Right lobe of liver (tissue), 6 donors: Measurements from ENCODE around the gene D2HGDH. TPM values are rescaled to one million over a fixed set of nuclear protein-coding genes. Genes with fewer than 3 reads are reported as not detected.
A peak's percentile ranks its signal among the peaks of the same experiment; 100 is the strongest.

ENCODE experiments used
- ATAC-seq, 4 donors: fragments of 200-7000 bp; cut with Tn5 transposase; one replicate each; pipeline ENCODE4 v1.9.1; 2020; ENCODE audit warnings: mild to moderate bottlenecking in 4 of 4, moderate library complexity in 4 of 4
- DNase-seq, 3 donors: peaks; one replicate each; pipeline ENCODE4 v3.0.0-alpha.2; 2020
- H3K27ac ChIP-seq, 3 donors: fragments of 200-600 bp; one replicate each; pipeline ENCODE4 v1.8.0; 2022
- H3K27me3 ChIP-seq, 2 donors: fragments of 200-600 bp; one replicate each; pipeline ENCODE4 v1.8.0; 2022
- H3K36me3 ChIP-seq, 4 donors: fragments of 200-600 bp; sonication (generic) in 1 of 4; one replicate each; pipeline versions ENCODE4 v1.5.1 to v1.8.0; 2017 to 2022; ENCODE audit warnings: control low read depth in 1 of 4
- H3K4me1 ChIP-seq, 4 donors: fragments of 200-600 bp; sonication (generic) in 1 of 4; one replicate each; pipeline versions ENCODE4 v1.5.1 to v1.8.0; 2017 to 2022; ENCODE audit warnings: control low read depth in 1 of 4
- H3K4me3 ChIP-seq, 3 donors: fragments of 200-600 bp; one replicate each; pipeline ENCODE4 v1.8.0; 2022
- H3K9me3 ChIP-seq, 4 donors: fragments of 200-600 bp; sonication (generic) in 1 of 4; one replicate each; pipeline versions ENCODE4 v1.5.1 to v1.8.0; 2017 to 2022; ENCODE audit warnings: control low read depth in 1 of 4
- CTCF ChIP-seq, 4 donors: fragments of 200-600 bp in 3 of 4; fragments of 450-650 bp in 1 of 4; IDR thresholded peaks; one replicate each; pipeline versions ENCODE4 v1.5.1 to v1.8.0; 2016 to 2022; ENCODE audit warnings: antibody characterized with exemption in 4 of 4, mild to moderate bottlenecking in 2 of 4
- POLR2A ChIP-seq: fragments of 450-650 bp; IDR thresholded peaks from one replicate; pipeline ENCODE4 v1.6.1; 2017; ENCODE audit warnings: antibody characterized with exemption, mild to moderate bottlenecking
- WGBS: methylation state at CpG from one replicate; pipeline ENCODE4 v1.1.6; 2018; ENCODE audit warnings: low coverage, low lambda C conversion rate; ENCODE audit not compliant: insufficient coverage; ENCODE audit errors: missing lambda C conversion rate; 5-methylcytosine and 5-hydroxymethylcytosine counted together
- intact Hi-C, 2 donors: fragments of 100-400 bp; cut with DNase I; formaldehyde crosslinking; loops; one replicate each; pipeline versions ENCODE4 v1.11.2 to v1.14.1; 2022
- total RNA-seq, 6 experiments: library from RNA; depleted of rRNA in 2 of 6; stranded (reverse); fragments of >200 nt in 2 of 6; fragmentation: NEBNext Ultra II Directional in 3 of 6; extraction: Animal tissue kit (Norgen Biotek cat#: 25700) in 3 of 6; gene quantifications; one replicate each; pipeline versions ENCODE4 v1.1.0 to v1.2.4, GENCODE V29; 2016 to 2023
- donor health status: DM: no; HTN: yes; CAD: no.
- donor health status: DM: no; HTN: no; CAD: no.
- donor health status: DM: no; HTN: no; CAD: no.
- donor health status: DM: no; HTN: yes; CAD: no.
- donor health status: DM: no; HTN: yes; CAD: no.

Gene D2HGDH
- total RNA-seq, 6 experiments from 2014 or later = 18.9 to 38.6 (median 25.9) TPM

GRCh38 chr2:241760301-241760771, 25.9 kb downstream of the D2HGDH start:
- ATAC-seq (no peak), DNase-seq (no peak)
- Histone ChIP-seq H3K4me1 (no peaks in the 10 kb centered on the region), H3K36me3 (peaks cover 0 to 19% (median 6%) of the 10 kb centered on the region in 4 donors), H3K27me3 (no peaks in the 10 kb centered on the region), H3K27ac (no peak overlapping the region), H3K4me3 (no peak overlapping the region), H3K9me3 (no peaks in the 10 kb centered on the region)
- TF ChIP-seq POLR2A = no peak
- TF ChIP-seq CTCF (IDR thresholded peaks at IDR 0.05) = no peak
- intact Hi-C loops = no loop called here
- no CpG with 5 or more reads among the region's 17 CpGs for WGBS

- Histone ChIP-seq H3K4me1 (no peaks in the 10 kb centered on the region), H3K36me3 (peaks cover 0 to 7% (median 0%) of the 10 kb centered on the region in 4 donors), H3K27ac (no peak overlapping the region), H3K27me3 (no peaks in the 10 kb centered on the region), H3K9me3 (no peaks in the 10 kb centered on the region), H3K4me3 (no peak overlapping the region)
- ATAC-seq (peak; percentile 26 to 44 (median 38)), DNase-seq (no peak)
- 58% methylated on average over 16 of the region's 18 CpGs for WGBS
- TF ChIP-seq CTCF (IDR thresholded peaks at IDR 0.05) (no peak), POLR2A (no peak)
- intact Hi-C loops = no loop called here
Measured at GRCh38 chr2:241762321-241762932, 28.0 kb downstream of the D2HGDH start.

GRCh38 chr2:241762933-241763369, 28.5 kb downstream of the D2HGDH start:
- Histone ChIP-seq H3K27ac (no peak overlapping the region), H3K9me3 (no peaks in the 10 kb centered on the region), H3K27me3 (no peaks in the 10 kb centered on the region), H3K4me1 (no peaks in the 10 kb centered on the region), H3K36me3 (peaks cover 0 to 7% (median 0%) of the 10 kb centered on the region in 4 donors), H3K4me3 (no peak overlapping the region)
- ATAC-seq (peak; percentile 25 to 58 (median 46)), DNase-seq (no peak)
- 86% methylated on average over 5 of the region's 13 CpGs for WGBS
- TF ChIP-seq CTCF (IDR thresholded peaks at IDR 0.05) = no peak
- TF ChIP-seq POLR2A = no peak
- intact Hi-C loops = no loop called here

- no peaks in the 10 kb centered on the region for H3K4me1 ChIP-seq
- no peak overlapping the region for H3K27ac ChIP-seq
- no peak for TF ChIP-seq CTCF (IDR thresholded peaks at IDR 0.05)
- TF ChIP-seq POLR2A = no peak
- H3K9me3 ChIP-seq = no peaks in the 10 kb centered on the region
- ATAC-seq (no peak), DNase-seq (no peak)
- intact Hi-C loops = no loop called here
- no peak overlapping the region for H3K4me3 ChIP-seq
- WGBS = 78% methylated on average over 13 of the region's 20 CpGs
- H3K36me3 ChIP-seq = peaks cover 0 to 7% (median 0%) of the 10 kb centered on the region in 4 donors
- no peaks in the 10 kb centered on the region for H3K27me3 ChIP-seq
Measured at GRCh38 chr2:241763551-241764274, 29.3 kb downstream of the D2HGDH start.
